T-helper 22 cell (primary cell): ENCODE measurements around the gene ALDH7A1.

ENCODE experiments used
- DNase-seq: peaks from one replicate; pipeline ENCODE4 v3.0.0-alpha.2; 2020; ENCODE audit warnings: low read depth

The ALDH7A1 gene

GRCh38 chr5:126508251-126508961, 86.6 kb downstream of the ALDH7A1 start:
- DNase-seq, result no peak

- DNase-seq, result no peak
Measured at GRCh38 chr5:126506079-126506478, 88.9 kb downstream of the ALDH7A1 start.

GRCh38 chr5:126503602-126504104, 91.4 kb downstream of the ALDH7A1 start:
- DNase-seq, result no peak

- DNase-seq, result no peak
Measured at GRCh38 chr5:126501448-126501847, 93.6 kb downstream of the ALDH7A1 start.

GRCh38 chr5:126499853-126500342, 95.1 kb downstream of the ALDH7A1 start:
- no peak for DNase-seq

- DNase-seq, result no peak
Measured at GRCh38 chr5:126499278-126499677, 95.7 kb downstream of the ALDH7A1 start.

GRCh38 chr5:126497506-126497905, 97.5 kb downstream of the ALDH7A1 start:
- DNase-seq, result no peak

- no peak for DNase-seq
Measured at GRCh38 chr5:126494393-126494792, 100.6 kb downstream of the ALDH7A1 start.

- DNase-seq, result no peak
Measured at GRCh38 chr5:126492939-126493338, 102.1 kb downstream of the ALDH7A1 start.

GRCh38 chr5:126490167-126490940, 104.7 kb downstream of the ALDH7A1 start:
- DNase-seq, result no peak

- DNase-seq, result no peak
Measured at GRCh38 chr5:126488443-126489065, 106.5 kb downstream of the ALDH7A1 start.

- no peak for DNase-seq
Measured at GRCh38 chr5:126487596-126487995, 107.4 kb downstream of the ALDH7A1 start.

- no peak for DNase-seq
Measured at GRCh38 chr5:126486332-126486731, 108.7 kb downstream of the ALDH7A1 start.

- no peak for DNase-seq
Measured at GRCh38 chr5:126484253-126484652, 110.8 kb downstream of the ALDH7A1 start.

- no peak for DNase-seq
Measured at GRCh38 chr5:126483156-126483555, 111.9 kb downstream of the ALDH7A1 start.

GRCh38 chr5:126482591-126482990, 112.4 kb downstream of the ALDH7A1 start:
- DNase-seq, result no peak

- DNase-seq, result no peak
Measured at GRCh38 chr5:126481243-126481642, 113.8 kb downstream of the ALDH7A1 start.
